GM19328 (cell line): ENCODE data around the gene NDUFS7.

Source experiments
- ATAC-seq: cut with Tn5 transposase; IDR thresholded peaks from one replicate; pipeline ENCODE4 v1.9.1; 2021; ENCODE audit warnings: mild to moderate bottlenecking, moderate library complexity; ENCODE audit not compliant: unreplicated experiment

Gene NDUFS7

GRCh38 chr19:1364070-1364704 lies 19.5 kb upstream of the NDUFS7 start:
- ATAC-seq, result no peak

GRCh38 chr19:1365319-1366269 lies 18.1 kb upstream of the NDUFS7 start:
- no peak for ATAC-seq

GRCh38 chr19:1366296-1366695 lies 17.4 kb upstream of the NDUFS7 start:
- no peak for ATAC-seq

GRCh38 chr19:1366899-1367870 lies 16.5 kb upstream of the NDUFS7 start:
- no peak for ATAC-seq

- no peak for ATAC-seq
Measured at GRCh38 chr19:1369214-1369805, 14.4 kb upstream of the NDUFS7 start.

- no peak for ATAC-seq
Measured at GRCh38 chr19:1370579-1371361, 12.9 kb upstream of the NDUFS7 start.

- ATAC-seq, result no peak
Measured at GRCh38 chr19:1373042-1373533, 10.6 kb upstream of the NDUFS7 start.

GRCh38 chr19:1373534-1374249 lies 10.0 kb upstream of the NDUFS7 start:
- no peak for ATAC-seq

- ATAC-seq, result no peak
Measured at GRCh38 chr19:1374250-1374577, 9.5 kb upstream of the NDUFS7 start.

- ATAC-seq, result no peak
Measured at GRCh38 chr19:1376415-1376805, 7.3 kb upstream of the NDUFS7 start.

- no peak for ATAC-seq
Measured at GRCh38 chr19:1377176-1377964, 6.3 kb upstream of the NDUFS7 start.

GRCh38 chr19:1377965-1378785 lies 5.5 kb upstream of the NDUFS7 start:
- ATAC-seq, result no peak

- ATAC-seq, result no peak
Measured at GRCh38 chr19:1379126-1379905, 4.4 kb upstream of the NDUFS7 start.

GRCh38 chr19:1379961-1380489 lies 3.7 kb upstream of the NDUFS7 start:
- ATAC-seq, result no peak

GRCh38 chr19:1382250-1382649 lies 1.5 kb upstream of the NDUFS7 start:
- no peak for ATAC-seq

GRCh38 chr19:1383017-1383311 lies 743 bp upstream of the NDUFS7 start:
- ATAC-seq, result no peak

GRCh38 chr19:1384085-1384462 lies 367 bp downstream of the NDUFS7 start:
- ATAC-seq, result no peak
